HG03039 (cell line): ENCODE results near the gene HOXA3.

Experiments
- ATAC-seq: cut with Tn5 transposase; IDR thresholded peaks from one replicate; pipeline ENCODE4 v1.9.1; 2021; ENCODE audit warnings: mild to moderate bottlenecking, moderate library complexity; ENCODE audit not compliant: unreplicated experiment

The HOXA3 gene

DNA sequence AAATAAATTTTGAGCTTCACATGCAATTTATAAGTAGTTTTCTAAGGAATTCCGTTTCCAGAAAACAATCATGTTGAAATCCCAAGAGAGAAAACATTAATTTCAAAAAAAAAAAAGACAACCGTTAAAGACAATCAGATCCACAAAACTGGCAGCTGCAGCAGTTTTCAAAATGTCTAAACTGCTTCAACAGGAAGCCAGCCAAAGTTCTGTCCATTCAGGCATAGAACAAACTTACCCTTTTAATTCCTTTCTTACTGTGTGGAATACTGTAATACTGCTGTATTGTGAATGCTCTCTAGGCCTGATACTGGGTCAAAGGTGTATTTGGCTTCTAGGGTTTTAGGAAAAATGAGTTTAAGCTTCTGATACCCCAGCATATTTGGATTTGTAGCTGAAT lies 88.2 kb downstream of the HOXA3 start:
- no peak for ATAC-seq

DNA sequence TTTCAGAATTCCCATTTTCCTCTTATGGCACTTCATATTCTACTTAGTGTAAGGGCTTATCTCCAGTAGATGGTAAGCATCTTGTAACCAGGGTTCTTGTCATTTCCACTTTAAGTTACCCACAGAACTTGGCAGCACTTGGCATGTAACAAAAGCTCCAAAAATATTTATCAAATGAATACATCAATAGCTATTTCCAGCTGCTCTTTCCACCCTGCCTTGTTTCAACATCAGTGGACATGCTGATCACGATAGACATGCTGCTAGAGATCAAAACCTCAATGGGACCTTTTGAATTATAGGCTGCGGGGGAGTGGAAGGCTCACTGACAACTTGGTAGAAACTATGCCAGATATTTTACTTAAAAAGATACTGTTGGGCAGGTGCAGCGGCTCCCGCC lies 89.4 kb downstream of the HOXA3 start:
- ATAC-seq, result no peak
